IPS DF 6.9 (cell line): ENCODE data around the gene MRGPRX1.

Source experiments
- DNase-seq: peaks from one replicate; pipeline ENCODE4 v3.0.0-alpha.2; 2013; ENCODE audit warnings: low read depth, low spot score
- H3K27ac ChIP-seq: one replicate; pipeline ENCODE4 v1.5.1; 2013; ENCODE audit warnings: low read length, control low read depth
- H3K27me3 ChIP-seq: 2 replicates; pipeline ENCODE4 v1.6.1; 2013; ENCODE audit warnings: mild to moderate bottlenecking, low read length; ENCODE audit not compliant: control insufficient read depth, insufficient read depth
- H3K36me3 ChIP-seq: 2 replicates; pipeline ENCODE4 v1.6.1; 2013; ENCODE audit warnings: low read length; ENCODE audit not compliant: control insufficient read depth, insufficient read depth
- H3K4me1 ChIP-seq: 2 replicates; pipeline ENCODE4 v1.6.1; 2013; ENCODE audit warnings: low read length; ENCODE audit not compliant: control insufficient read depth, insufficient read depth
- H3K4me3 ChIP-seq: 2 replicates; pipeline ENCODE4 v1.5.1; 2013; ENCODE audit warnings: mild to moderate bottlenecking, low read length
- H3K9me3 ChIP-seq: 2 replicates; pipeline ENCODE4 v1.6.1; 2013; ENCODE audit warnings: low read length, inconsistent platforms; ENCODE audit not compliant: control insufficient read depth, insufficient read depth
- WGBS: extraction: QIAGEN DNeasy Blood & Tissue Kit; methylation state at CpG from one replicate; pipeline ENCODE4 v1.1.7; 2013; ENCODE audit warnings: mixed read lengths, missing lambda C conversion rate; ENCODE audit not compliant: insufficient read length, insufficient coverage; 5-methylcytosine and 5-hydroxymethylcytosine counted together

Gene MRGPRX1

DNA sequence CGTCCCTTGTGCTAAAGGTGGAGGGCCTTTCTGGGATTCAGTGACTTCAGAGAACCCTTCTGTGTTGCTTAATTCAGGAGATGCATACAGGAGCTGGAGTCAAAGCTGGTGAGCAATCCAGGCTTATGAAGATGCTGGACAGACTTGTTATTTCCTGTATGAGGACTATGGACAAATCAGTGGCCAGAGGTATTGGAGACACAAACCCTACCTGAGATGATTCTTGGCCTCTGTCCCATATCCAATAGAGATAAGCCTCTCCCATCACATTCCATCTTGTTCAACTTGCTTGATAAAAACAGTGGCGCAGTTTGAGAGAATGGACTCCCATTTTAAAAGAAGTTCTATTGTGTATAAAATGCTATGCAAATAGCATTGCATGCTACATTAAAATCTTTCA lies at the start of gene MRGPRX1:
MRGPRX1 (minus strand) TSS at position 101 of the 400 bp plus-strand sequence. CDS start 4,630 bp downstream, outside the sequence.
- Histone ChIP-seq H3K4me3 (no peak within 1 kb of the TSS), H3K27ac (no peak within 1 kb of the TSS), H3K36me3 (no peaks in the 10 kb centered on the region), H3K4me1 (peaks cover 2% of the 10 kb centered on the region), H3K27me3 (no peaks in the 10 kb centered on the region), H3K9me3 (no peaks in the 10 kb centered on the region)
- no peak for DNase-seq
- no CpG with 5 or more reads among the region's 2 CpGs for WGBS

DNA sequence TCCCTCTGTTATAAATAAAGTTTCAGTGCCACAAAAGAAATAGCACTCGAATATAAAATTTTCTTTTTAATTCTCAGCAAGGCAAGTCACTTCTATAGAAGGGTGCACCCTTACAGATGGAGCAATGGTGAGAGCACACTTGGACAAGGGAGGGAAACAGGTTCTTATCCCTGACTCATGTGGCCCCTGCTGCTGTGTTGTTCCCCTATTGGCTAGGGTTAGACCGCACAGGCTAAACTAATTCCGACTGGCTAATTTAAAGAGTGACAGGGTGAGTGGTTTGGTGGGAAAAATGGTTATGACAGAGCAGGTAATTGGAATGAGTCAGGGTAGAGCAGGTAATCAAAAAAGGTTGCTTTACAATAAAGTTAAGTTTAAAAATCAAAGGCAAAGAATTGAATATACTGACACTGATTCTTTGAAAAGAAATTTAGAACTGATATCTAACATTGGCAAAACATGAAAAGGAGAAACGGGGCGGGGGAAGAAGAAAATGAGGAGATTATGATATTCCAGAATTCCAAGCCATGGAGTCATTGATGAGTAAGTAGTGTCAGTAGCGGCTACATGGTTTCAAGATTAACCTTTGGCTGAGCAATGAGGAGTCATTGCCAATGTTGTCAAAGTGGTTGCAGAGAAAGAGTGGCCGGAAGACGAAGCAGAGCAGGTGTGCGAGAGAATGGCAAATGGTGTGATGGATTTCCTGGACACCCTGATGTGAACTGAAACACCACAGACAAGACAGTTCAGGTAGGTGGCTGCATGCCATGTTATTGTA lies 48.4 kb upstream of the MRGPRX1 start:
- no peak overlapping the region for H3K27ac ChIP-seq
- no peak for DNase-seq
- no peaks in the 10 kb centered on the region for H3K36me3 ChIP-seq
- H3K9me3 ChIP-seq: no peaks in the 10 kb centered on the region
- H3K27me3 ChIP-seq: no peaks in the 10 kb centered on the region
- WGBS: no CpG with 5 or more reads among the region's 9 CpGs
- no peak overlapping the region for H3K4me3 ChIP-seq
- peaks cover 1% of the 10 kb centered on the region; the same call in 1 of the 2 replicates for H3K4me1 ChIP-seq

DNA sequence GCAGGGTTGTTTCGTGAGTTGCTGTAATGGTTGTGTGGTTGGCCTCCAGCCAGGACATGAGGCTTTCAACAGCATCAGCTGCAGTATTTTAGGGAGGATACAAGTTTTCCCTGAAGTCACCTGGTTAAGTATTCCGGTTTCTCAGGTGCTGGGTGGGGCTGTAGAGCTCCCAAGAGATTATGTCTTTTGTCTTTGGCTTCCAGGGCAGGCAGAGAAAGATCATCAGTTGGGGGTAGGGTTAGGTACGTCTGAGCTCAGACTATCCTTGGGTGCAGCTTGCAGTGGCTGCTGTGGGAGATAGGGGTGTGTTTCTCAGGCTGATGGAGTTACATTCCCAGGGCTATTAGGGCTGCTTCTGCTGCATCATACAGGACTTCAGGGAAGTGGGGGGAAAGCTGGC lies 47.5 kb upstream of the MRGPRX1 start:
- no CpG with 5 or more reads among the region's 3 CpGs for WGBS
- Histone ChIP-seq H3K36me3 (no peaks in the 10 kb centered on the region), H3K4me1 (peaks cover 1% of the 10 kb centered on the region; the same call in 1 of the 2 replicates), H3K27me3 (no peaks in the 10 kb centered on the region), H3K9me3 (no peaks in the 10 kb centered on the region), H3K27ac (no peak overlapping the region), H3K4me3 (no peak overlapping the region)
- no peak for DNase-seq

DNA sequence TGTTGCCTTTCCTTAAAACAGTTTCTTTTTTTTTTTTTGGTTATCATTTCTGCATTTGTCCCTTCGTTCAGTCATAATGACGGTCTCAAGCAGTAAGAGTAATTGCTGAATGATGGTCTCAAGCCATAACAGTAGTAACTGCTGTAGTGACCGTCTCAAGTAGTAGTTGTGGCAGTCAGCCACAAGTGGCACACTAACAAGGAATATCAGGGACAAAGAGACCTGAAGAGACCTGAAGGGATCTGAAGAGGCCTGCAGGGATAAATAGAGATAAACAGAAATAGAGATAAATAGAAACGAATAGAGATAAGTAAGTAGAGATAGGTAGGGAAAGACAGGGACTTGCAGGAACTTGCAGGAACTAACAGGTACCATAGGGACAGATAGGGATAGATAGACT lies 42.7 kb upstream of the MRGPRX1 start:
- H3K27me3 ChIP-seq: no peaks in the 10 kb centered on the region
- no peak overlapping the region for H3K4me3 ChIP-seq
- no peak for DNase-seq
- 0 out of 2 replicates have a peak, but pooled peaks cover 1% of the 10 kb centered on the region for H3K4me1 ChIP-seq
- H3K36me3 ChIP-seq: no peaks in the 10 kb centered on the region
- H3K27ac ChIP-seq: no peak overlapping the region
- 100% methylated on average over 1 of the region's 4 CpGs for WGBS
- H3K9me3 ChIP-seq: no peaks in the 10 kb centered on the region

DNA sequence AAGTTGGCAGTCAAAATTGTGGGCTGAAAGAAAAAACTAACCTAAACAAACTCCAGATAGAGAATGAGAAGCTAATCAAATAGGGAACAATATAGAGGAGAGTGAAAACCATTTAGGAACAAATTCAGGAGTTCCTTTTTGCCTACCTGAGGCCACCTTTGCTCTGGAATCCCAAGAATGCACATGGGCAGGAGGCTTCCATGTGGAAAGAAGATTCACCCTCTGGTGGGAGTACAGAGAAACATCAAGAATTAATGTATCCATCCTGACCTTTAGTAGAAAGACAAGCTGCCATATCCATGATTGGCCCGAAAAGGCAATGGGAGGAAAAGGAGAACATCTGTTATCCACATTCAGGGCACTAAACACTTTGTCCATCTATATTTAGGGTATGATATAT lies 35.0 kb upstream of the MRGPRX1 start:
- no CpG with 5 or more reads among the region's 1 CpG for WGBS
- Histone ChIP-seq H3K4me3 (no peak overlapping the region), H3K27me3 (no peaks in the 10 kb centered on the region), H3K27ac (no peak overlapping the region), H3K4me1 (no peaks in the 10 kb centered on the region), H3K9me3 (no peaks in the 10 kb centered on the region), H3K36me3 (no peaks in the 10 kb centered on the region)
- DNase-seq: no peak

DNA sequence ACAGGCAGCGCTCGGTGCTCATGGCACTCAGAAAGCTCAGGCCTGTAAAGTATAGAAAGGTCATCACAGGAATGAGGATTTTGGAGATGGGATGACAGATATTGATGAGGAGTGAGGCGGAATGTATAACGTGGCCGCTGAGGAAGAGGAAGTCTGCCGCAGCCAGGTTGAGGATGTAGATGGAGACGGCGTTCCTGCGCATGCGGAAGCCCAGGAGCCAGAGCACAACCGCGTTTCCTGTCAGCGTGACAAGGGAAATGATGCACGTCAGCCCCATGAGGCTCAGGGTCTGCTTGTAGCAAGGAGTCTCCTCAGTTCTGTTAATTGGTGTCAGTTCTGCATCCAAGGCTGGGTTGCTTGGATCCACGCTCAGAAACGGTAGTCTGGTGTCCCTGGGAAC lies 33.1 kb upstream of the MRGPRX1 start:
- Histone ChIP-seq H3K9me3 (no peaks in the 10 kb centered on the region), H3K4me3 (no peak overlapping the region), H3K27me3 (no peaks in the 10 kb centered on the region), H3K36me3 (no peaks in the 10 kb centered on the region), H3K27ac (no peak overlapping the region), H3K4me1 (no peaks in the 10 kb centered on the region)
- WGBS: no CpG with 5 or more reads among the region's 16 CpGs
- no peak for DNase-seq

DNA sequence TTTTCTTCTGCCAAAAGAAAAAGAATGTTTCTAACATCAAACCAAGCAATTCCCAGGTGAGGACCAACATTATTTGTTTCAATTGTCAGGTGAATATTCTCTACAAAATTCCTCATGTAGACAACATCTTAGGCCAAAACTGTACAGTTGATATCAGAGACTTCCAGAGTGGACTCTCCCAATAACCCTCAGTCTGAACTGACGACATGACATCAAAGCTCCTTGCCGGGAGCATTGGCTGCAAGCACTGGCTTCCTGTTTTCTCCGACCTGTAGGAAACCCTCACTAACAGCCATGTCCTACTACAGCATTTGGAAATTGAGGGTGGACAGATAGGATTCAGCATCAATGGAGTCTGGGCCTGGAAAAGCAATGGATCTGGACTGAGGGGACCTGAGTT lies 30.5 kb upstream of the MRGPRX1 start:
- Histone ChIP-seq H3K27ac (no peak overlapping the region), H3K36me3 (no peaks in the 10 kb centered on the region), H3K4me1 (no peaks in the 10 kb centered on the region), H3K9me3 (no peaks in the 10 kb centered on the region), H3K4me3 (no peak overlapping the region), H3K27me3 (no peaks in the 10 kb centered on the region)
- DNase-seq: no peak
- no CpG with 5 or more reads among the region's 3 CpGs for WGBS

DNA sequence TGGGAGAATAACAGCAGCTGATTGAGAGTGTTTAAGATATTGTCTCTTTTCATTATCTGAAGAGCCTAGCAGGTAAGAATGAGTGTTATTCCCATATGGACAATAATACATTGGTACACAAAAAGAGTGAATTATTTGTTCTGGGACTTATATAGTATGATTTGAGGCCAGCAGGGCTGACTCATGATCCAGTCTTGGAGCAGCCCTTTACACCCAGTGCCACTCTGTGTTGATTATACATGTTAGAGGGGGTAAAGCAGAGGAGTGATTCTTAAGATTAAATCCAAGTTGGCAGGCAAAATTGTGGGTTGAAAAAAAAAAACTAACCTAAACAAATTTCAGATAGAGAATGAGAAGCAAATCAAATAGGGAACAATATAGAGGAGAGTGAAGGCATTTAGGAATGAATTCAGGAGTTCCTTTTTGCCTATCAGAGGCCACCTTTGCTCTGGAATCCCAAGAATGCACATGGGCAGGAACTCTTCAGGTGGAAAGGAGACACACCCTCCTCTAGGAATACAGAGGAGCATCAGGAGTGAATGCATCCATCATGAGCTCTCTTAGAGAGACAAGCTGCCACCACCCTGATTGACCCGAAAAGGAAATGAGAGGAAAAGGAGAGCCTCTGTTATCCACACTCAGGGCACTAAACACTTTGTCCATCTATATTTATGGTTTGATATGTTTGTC lies 19.2 kb upstream of the MRGPRX1 start:
- H3K4me3 ChIP-seq: no peak overlapping the region
- H3K4me1 ChIP-seq: no peaks in the 10 kb centered on the region
- no CpG with 5 or more reads among the region's 1 CpG for WGBS
- H3K27me3 ChIP-seq: no peaks in the 10 kb centered on the region
- DNase-seq: no peak
- H3K27ac ChIP-seq: no peak overlapping the region
- H3K9me3 ChIP-seq: no peaks in the 10 kb centered on the region
- H3K36me3 ChIP-seq: no peaks in the 10 kb centered on the region

DNA sequence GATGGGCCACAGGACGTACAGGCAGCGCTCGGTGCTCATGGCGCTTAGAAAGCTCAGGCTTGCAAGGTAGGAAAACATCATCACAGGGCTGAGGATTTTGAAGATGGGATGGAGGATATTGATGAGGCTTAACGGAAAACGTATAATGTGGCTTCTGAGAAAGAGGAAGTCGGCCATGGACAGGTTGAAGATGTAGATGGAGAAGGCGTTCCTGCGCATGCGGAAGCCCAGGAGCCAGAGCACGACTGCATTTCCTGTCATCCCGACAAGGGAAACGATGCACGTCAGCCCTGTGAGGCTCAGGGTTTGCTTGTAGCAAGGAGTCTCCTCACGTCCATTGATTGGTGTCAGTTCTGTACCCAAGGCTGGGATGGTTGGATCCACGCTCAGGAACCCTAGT lies 17.4 kb upstream of the MRGPRX1 start:
- H3K9me3 ChIP-seq: no peaks in the 10 kb centered on the region
- WGBS: no CpG with 5 or more reads among the region's 16 CpGs
- H3K4me1 ChIP-seq: no peaks in the 10 kb centered on the region
- no peak for DNase-seq
- H3K27ac ChIP-seq: no peak overlapping the region
- H3K36me3 ChIP-seq: no peaks in the 10 kb centered on the region
- no peak overlapping the region for H3K4me3 ChIP-seq
- H3K27me3 ChIP-seq: no peaks in the 10 kb centered on the region

DNA sequence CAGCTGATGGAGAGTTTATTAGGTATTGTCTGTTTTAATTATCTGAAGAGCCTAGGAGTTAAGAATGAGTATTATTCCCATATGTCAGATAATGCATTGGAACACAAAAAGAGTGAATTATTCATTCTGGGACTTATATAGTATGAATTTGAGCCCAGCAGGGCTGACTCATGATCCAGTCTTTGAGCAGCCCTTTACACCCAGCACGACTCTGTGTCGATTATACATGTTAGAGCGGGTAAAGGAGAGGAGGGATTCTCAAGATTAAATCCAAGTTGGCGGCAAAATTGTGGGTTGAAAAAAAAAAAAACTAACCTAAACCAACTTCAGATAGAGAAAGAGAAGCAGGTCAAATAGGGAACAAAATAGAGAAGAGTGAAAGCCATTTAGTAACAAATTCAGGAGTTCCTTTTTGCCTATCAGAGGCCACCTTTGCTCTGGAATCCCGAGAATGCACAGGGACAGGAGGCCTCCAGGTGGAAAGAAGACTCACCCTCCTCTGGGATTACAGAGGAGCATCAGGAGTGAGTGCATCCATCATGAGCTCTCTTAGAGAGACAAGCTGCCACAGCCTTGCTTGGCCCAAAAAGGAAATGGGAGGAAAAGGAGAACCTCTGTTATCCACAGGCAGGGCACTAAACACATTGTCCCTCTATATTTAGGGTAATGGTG lies 3.1 kb downstream of the MRGPRX1 start:
- Histone ChIP-seq H3K9me3 (no peaks in the 10 kb centered on the region), H3K36me3 (no peaks in the 10 kb centered on the region), H3K27ac (no peak overlapping the region), H3K27me3 (no peaks in the 10 kb centered on the region), H3K4me1 (peaks cover 2% of the 10 kb centered on the region), H3K4me3 (no peak overlapping the region)
- no CpG with 5 or more reads among the region's 5 CpGs for WGBS
- DNase-seq: peak; percentile 55
